ENCODE measurements around the gene CLEC16A.
"Not testable (repeated sequence)": the region's sequence is repeated elsewhere in the genome, so short reads cannot be mapped to it uniquely, and the experiment has no call there.

CLEC16A gene

DNA sequence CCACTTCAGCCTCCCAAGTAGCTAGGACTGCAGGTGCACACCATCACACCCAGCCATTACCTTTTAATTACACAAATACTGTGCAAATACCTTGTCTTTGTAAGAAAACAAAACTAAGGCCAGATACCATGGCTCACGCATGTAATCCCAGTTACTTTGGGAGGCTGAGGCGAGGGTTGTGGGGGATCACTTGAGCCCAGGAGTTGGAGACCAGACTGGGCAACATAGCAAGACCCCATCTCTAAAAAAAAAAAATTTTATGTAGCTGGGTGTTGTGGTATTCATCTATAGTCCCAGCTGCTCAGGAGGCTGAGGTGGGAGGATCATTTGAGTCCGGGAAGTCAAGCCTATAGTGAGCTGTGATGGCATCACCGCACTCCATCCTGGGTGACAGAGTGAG lies 151.6 kb downstream of the CLEC16A start:
- TF ChIP-seq GATA1 (IDR thresholded peaks at IDR 0.05; ENCODE audit: low read depth, low read length): no peak
- TF ChIP-seq POLR2A (IDR thresholded peaks at IDR 0.05; ENCODE audit: low read length): no peak
- DNase-seq: no peak

DNA sequence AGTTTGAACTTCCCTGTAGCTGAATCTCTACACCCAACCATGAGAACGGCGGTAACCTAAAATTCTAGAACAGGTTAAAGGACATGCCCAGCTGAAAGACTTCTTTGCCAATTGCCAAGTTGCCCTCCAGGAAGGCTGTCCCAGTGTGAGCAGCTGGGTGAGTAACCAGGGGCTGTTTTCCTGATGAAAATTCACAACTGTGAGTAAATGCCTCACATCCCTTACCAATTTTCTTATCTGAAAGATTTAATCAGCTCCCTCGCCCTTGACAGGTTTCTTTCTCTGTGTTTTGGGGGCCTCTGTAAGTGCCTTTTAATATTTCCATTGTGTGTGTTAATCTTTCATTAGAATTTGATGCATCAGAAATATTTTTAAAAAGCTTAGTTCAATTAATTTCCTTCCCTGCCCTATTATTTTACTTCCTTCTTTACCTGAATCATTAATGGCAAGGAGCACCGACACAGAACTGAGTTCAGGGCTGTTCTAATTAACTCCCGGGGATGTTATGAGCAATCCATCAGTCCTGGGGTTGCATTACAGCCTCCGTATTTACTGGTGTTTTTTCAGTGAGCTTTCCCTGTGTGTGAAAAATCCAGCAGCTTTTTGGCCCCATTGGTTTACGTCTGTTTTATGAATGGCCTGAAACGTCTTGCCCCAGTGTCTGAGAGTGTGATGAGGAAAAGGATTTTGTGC lies 152.9 kb downstream of the CLEC16A start:
- TF ChIP-seq GATA1 (IDR thresholded peaks at IDR 0.05; ENCODE audit: low read depth, low read length): no peak
- no peak for TF ChIP-seq POLR2A (IDR thresholded peaks at IDR 0.05; ENCODE audit: low read length)
- DNase-seq: no peak

DNA sequence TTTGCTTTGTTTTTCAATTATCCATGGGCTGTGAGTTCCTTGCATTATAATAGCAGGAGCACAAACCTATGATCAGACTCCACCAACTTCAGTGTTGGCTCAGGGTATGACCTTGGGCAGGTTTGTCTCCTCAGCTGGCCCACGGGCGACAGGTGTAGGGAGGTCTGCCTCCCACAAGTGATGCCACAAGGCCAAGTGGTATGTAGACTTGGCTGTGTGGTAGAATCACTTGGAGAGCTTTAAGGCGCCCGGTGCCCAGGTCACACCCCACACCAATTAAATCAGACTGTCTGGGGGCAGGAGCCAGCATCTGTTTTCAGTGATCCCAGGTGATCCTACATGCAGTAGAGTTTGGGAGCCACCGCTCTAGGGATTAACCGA lies 153.4 kb downstream of the CLEC16A start:
- no peak for DNase-seq
- TF ChIP-seq POLR2A (IDR thresholded peaks at IDR 0.05; ENCODE audit: low read length): no peak
- no peak for TF ChIP-seq GATA1 (IDR thresholded peaks at IDR 0.05; ENCODE audit: low read depth, low read length)

DNA sequence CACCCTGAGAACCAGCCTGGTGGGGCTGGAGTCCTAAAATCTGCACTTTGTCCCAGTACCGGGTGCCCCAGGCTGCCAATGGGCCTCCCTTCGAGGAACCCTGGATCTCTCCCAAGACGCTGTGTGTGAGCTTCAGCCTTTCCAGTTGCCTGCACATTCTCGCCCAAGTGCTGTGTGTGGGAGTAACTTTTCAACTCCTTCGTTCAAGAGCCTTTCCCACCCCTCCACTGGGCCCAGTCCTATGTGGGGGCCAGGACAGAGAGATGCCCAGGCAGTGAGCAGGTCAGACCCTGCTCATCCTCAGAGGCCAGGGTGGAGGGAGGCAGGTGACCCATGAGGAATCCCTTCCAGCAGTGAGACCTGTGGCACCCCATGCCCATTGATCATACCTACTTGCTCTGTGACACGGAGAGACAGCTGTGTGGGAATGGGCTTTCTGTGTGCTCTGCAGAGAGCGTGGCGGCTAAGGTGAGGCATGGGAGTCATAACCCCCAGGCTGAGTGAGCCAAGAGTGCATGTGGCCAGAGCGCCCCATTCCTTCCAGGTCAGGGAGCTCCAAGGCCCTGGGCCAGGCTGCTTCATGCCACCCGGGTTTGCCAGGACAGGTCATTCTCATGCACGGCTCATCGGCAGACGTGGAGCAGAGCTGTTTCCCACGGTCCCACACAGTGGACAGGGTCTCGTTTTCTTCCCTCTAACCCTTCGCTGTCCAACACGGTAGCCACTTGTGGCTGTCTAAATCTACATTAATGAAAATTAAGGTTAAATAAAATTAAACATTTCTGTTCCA lies 154.4 kb downstream of the CLEC16A start:
- no peak for DNase-seq
- TF ChIP-seq POLR2A (IDR thresholded peaks at IDR 0.05; ENCODE audit: low read length) (no peak), GATA1 (IDR thresholded peaks at IDR 0.05; ENCODE audit: low read depth, low read length) (no peak)

DNA sequence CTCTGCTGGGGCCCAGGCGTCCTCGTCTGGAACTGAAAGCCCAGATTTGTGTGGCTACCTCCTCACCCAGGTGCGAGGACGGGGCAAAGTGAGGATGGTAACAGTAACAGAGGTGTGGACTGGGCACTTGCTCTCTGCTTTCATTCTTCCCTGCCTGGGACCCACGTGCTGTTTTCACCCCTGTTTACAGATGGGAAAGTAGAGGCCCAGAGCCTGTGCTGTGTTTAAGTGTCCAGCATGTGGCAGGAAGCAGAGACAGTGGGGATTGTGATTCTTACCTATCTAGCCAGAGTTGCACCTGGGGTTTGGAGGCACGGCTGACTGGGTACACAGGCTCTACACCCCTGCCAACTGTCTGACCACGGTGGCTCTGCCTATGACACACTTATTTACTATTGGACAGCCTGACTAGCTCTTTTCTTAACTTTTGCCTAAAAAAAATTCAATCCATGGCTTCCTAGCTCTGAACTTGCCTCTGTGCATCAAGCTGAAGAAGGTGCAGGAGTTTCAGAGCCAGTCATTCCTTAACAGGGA lies 155.4 kb downstream of the CLEC16A start:
- TF ChIP-seq POLR2A (IDR thresholded peaks at IDR 0.05; ENCODE audit: low read length) (no peak), GATA1 (IDR thresholded peaks at IDR 0.05; ENCODE audit: low read depth, low read length) (no peak)
- DNase-seq: no peak

DNA sequence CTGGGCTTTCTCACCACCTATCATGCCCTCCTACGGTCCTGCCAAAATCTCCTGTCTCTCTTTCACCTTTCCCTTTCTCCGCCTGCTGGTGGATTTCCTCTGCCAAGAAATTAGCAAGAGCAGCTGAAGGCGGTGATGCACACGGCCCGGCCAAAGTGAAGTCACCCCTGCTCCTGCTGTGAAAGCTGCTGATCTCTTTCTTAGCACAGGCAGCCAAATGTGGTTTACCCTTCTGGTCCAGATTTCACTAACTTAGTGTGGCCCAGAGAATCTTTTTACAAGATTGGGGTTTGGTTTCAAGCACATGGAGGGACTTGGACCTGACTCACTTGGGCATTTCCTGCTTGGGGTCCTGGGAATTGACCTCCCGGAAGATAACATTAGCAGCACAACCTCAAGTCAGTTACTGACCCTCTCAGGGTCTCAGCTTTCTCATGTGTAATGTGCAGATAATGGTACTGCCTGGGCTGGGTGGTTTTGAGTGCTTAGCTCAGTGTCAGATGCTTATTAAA lies 155.9 kb downstream of the CLEC16A start:
- peak; percentile 41 for DNase-seq
- TF ChIP-seq POLR2A (IDR thresholded peaks at IDR 0.05; ENCODE audit: low read length): no peak
- TF ChIP-seq GATA1 (IDR thresholded peaks at IDR 0.05; ENCODE audit: low read depth, low read length): no peak

DNA sequence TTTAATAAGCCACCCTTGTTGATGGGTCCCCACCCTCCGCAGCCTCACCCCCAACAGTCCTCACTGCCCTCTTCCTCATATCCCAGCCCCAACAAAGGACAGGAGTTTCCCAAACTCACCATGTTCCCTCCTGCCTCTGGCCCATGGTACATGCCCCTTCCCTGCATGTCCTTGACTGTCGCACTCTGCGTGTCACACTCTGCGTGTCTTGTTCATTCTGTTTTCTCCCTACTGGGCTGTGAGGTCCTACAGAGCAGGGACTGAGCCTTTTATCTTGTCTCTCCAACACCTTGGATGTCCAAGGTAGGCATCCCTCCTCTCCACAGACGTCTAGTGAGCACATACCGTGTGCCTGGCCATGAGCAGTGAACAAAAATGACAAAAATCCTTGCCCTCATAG lies 156.9 kb downstream of the CLEC16A start:
- DNase-seq: peak in 1 of 2 experiments; percentile 43
- no peak for TF ChIP-seq GATA1 (IDR thresholded peaks at IDR 0.05; ENCODE audit: low read depth, low read length)
- TF ChIP-seq POLR2A (IDR thresholded peaks at IDR 0.05; ENCODE audit: low read length): no peak

DNA sequence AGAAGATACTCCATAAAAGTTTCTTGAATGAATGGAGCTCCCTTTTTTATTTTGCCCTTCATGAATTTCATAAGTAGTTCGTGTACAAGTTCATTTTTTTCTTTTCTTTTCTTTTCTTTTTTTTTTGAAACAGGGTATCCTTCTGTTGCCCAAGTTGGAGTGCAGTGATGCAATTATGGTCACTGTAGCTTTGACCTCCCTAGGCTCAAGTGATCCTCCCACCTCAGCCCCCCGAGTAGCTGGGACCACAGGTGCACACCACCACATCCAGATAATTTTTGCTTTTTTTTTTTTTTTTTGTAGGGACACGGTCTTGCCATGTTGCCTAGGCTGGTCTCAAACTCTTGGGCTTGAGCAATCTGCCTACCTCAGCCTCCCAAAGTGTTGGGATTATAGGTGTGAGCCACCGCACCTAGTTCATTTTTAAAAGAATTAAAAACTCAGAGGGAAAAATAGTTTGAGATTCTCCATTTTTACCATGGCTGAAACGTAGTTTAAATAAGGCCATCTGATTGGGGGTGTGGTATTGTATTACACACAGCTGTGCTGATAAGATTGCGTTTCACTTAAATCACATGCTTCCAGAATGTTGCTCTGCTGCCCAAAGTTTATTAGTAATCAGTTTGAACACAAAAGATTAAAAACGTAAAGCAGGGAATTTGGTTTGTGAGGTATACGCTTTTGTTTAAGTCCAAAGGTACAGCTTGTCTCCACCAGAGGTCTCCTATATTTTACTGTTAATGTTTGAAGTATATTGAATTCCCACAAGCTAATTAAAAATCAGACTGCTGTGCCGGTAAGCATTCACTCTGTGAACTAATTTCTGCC lies 157.5 kb downstream of the CLEC16A start:
- peak; percentile 87 to 94 for DNase-seq
- TF ChIP-seq GATA1 (IDR thresholded peaks at IDR 0.05; ENCODE audit: low read depth, low read length) (peak; percentile 79), POLR2A (IDR thresholded peaks at IDR 0.05; ENCODE audit: low read length) (no peak)

DNA sequence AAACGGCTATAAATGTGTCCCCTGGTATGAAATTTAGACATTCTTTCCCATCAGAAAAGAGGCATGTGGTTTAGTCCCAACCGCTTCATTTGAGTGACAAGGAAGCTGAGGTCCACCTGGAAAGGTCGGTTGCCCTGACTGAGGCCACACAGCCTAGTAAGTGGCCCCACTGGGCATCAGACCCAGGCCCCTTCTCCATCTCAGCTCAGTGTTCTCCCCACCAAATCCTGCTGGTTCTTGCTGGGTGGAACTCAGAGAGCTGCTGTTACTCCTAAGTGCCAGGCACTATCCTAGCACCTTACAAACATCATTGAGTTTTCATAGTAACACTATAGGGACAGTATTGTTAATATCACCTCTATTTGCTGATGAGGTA lies 158.1 kb downstream of the CLEC16A start:
- TF ChIP-seq POLR2A (IDR thresholded peaks at IDR 0.05; ENCODE audit: low read length) (no peak), GATA1 (IDR thresholded peaks at IDR 0.05; ENCODE audit: low read depth, low read length) (no peak)
- DNase-seq: no peak

DNA sequence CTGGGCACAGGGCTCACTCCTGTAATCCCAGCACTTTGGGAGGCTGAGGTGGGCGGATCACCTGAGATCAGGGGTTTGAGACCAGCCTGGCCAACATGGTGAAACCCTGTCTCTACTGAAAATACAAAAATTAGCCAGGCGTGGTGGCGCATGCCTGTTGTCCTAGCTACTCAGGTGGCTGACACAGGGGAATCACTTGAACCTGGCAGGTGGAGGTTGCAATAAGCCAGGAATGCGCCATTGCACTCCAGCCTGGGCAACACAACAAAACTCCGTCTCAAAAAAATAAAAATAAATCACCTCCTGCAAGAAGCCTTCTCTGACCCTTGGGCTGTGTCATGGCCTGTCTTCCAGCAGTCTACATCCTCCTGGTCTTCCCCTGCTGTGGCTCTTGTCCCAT lies 158.9 kb downstream of the CLEC16A start:
- DNase-seq: not testable (repeated sequence)

DNA sequence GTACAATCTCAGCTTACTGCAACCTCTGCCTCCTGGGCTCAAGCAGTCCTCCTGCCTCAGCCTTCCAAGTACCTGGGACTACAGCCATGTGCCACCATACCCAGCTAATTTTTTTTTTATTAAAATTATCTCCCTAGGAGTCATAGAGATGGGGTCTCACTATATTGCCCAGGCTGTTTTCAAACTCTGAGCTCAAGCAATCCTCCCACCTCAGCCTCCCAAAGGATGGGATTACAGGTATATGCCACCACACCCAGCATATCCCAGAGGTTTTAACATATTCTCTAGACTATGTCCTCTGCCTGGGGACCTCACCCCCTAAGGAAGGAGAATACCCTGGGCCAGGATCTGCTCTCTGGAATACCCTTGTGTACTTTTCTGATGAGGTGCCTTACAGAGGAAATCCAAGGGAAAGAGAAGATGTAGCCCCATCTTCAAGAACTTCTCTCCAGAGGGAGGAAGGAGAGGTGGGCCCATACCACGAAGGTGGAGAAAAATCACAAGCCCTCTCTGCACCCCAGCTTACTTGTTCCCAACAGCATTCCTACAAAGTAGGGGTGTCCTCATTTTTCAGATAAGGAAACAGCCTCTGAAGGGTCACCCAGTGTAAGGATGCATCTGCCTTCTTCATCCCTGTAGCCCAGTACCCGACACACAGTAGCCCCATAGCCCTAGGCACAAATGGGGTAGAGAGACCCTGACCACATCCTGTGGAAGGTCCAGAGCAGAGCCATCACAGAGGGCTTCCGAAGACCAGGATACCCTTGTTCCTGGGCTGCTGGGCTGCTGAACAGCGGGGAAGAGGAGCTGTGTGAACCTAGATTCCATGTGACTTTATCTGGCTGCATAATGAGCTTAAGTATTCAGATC lies 160.0 kb downstream of the CLEC16A start:
- peak; percentile 47 for TF ChIP-seq POLR2A (IDR thresholded peaks at IDR 0.05; ENCODE audit: low read length)
- no peak for TF ChIP-seq GATA1 (IDR thresholded peaks at IDR 0.05; ENCODE audit: low read depth, low read length)
- no peak for DNase-seq

DNA sequence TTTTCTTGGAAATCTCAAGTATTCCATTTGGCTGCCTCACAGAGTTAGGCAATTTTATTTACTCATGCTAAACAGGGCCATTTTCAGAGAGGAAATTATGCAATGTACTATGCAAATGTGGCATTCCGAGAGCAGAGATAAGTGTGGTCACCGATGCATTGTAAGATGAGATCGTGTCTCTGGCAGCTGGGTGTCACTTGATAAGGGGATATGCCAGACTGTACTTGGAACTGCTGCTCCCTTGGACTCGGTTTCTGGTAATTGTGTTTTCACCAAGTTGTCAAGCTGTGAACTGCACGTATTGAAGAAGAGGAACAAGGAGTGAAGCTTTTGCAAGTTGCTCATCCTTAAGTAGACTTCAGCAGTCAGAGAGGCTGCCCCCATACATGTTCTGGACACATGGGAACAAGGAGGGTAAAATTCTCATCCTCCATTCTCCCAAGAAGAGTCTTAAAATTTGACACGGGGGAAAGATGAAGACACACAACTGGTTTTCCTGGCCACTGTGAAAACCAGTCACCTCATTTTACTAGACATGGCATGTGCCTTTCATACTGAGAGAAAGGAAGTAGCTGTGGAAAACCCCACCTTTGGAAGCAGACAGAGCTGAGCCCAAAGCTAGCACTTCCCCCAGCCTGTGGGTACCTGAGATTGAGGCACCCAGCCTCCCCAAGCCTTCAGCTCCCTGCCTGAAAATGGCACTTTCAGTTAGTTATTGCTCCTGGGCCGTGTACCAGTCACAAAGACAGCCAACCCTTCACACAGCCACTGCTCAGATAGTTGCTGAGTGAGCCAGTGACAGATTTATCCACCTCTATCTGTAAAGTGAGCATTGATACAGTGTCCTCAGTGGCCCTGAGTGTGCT lies 160.9 kb downstream of the CLEC16A start:
- peak; percentile 37 for TF ChIP-seq POLR2A (IDR thresholded peaks at IDR 0.05; ENCODE audit: low read length)
- peak; percentile 66 for TF ChIP-seq GATA1 (IDR thresholded peaks at IDR 0.05; ENCODE audit: low read depth, low read length)
- DNase-seq: peak; percentile 89 to 96
